Measurements from ENCODE around the gene IRF4. TPM values are rescaled to one million over a fixed set of nuclear protein-coding genes. Genes with fewer than 3 reads are reported as not detected.

The IRF4 gene
- total RNA-seq, 1 experiment from 2014 or later = not detected

- intact Hi-C loops (cut with micrococcal nuclease; ENCODE audit: unreplicated experiment) = no loop called here
- no peak overlapping the region for H3K27ac Mint-ChIP-seq (ENCODE audit: unreplicated experiment)
- peaks cover 6% of the 10 kb centered on the region for H3K27me3 Mint-ChIP-seq (ENCODE audit: unreplicated experiment)
- peaks cover 5% of the 10 kb centered on the region for H3K36me3 Mint-ChIP-seq (ENCODE audit: insufficient read depth, unreplicated experiment)
- BruUV-seq (replicated peaks) = no TSS peak
- no peaks in the 10 kb centered on the region for H3K4me1 Mint-ChIP-seq (ENCODE audit: low read depth, unreplicated experiment)
- CTCF ChIA-PET = no interaction called here
- H3K9me3 Mint-ChIP-seq (ENCODE audit: low read depth, unreplicated experiment) = peaks cover 12% of the 10 kb centered on the region
- no peak overlapping the region for H3K4me3 Mint-ChIP-seq (ENCODE audit: low read depth, unreplicated experiment)
- no peak for DNase-seq
- no peak for TF ChIP-seq CTCF (IDR thresholded peaks at IDR 0.05; ENCODE audit: unreplicated experiment)
These were observed 30.0 kb upstream of the IRF4 start for GRCh38 chr6:361411-362132.

- Mint-ChIP-seq H3K9me3 (ENCODE audit: low read depth, unreplicated experiment) (peaks cover 12% of the 10 kb centered on the region), H3K4me1 (ENCODE audit: low read depth, unreplicated experiment) (no peaks in the 10 kb centered on the region), H3K36me3 (ENCODE audit: insufficient read depth, unreplicated experiment) (peaks cover 5% of the 10 kb centered on the region), H3K4me3 (ENCODE audit: low read depth, unreplicated experiment) (no peak overlapping the region), H3K27ac (ENCODE audit: unreplicated experiment) (no peak overlapping the region), H3K27me3 (ENCODE audit: unreplicated experiment) (peaks cover 14% of the 10 kb centered on the region)
- CTCF ChIA-PET = no interaction called here
- no peak for DNase-seq
- BruUV-seq (replicated peaks) = no TSS peak
- intact Hi-C loops (cut with micrococcal nuclease; ENCODE audit: unreplicated experiment) = no loop called here
- TF ChIP-seq CTCF (IDR thresholded peaks at IDR 0.05; ENCODE audit: unreplicated experiment) = no peak
These were observed 29.2 kb upstream of the IRF4 start for GRCh38 chr6:362231-362923.

- Mint-ChIP-seq H3K27me3 (ENCODE audit: unreplicated experiment) (peaks cover 19% of the 10 kb centered on the region), H3K4me1 (ENCODE audit: low read depth, unreplicated experiment) (no peaks in the 10 kb centered on the region), H3K4me3 (ENCODE audit: low read depth, unreplicated experiment) (no peak overlapping the region), H3K36me3 (ENCODE audit: insufficient read depth, unreplicated experiment) (peaks cover 5% of the 10 kb centered on the region), H3K9me3 (ENCODE audit: low read depth, unreplicated experiment) (peaks cover 12% of the 10 kb centered on the region), H3K27ac (ENCODE audit: unreplicated experiment) (no peak overlapping the region)
- no TSS peak for BruUV-seq (replicated peaks)
- no peak for DNase-seq
- intact Hi-C loops (cut with micrococcal nuclease; ENCODE audit: unreplicated experiment) = no loop called here
- CTCF ChIA-PET = no interaction called here
- no peak for TF ChIP-seq CTCF (IDR thresholded peaks at IDR 0.05; ENCODE audit: unreplicated experiment)
These were observed 28.7 kb upstream of the IRF4 start for GRCh38 chr6:362924-363249.

GRCh38 chr6:363291-363690, 28.3 kb upstream of the IRF4 start:
- intact Hi-C loops (cut with micrococcal nuclease; ENCODE audit: unreplicated experiment) = no loop called here
- no TSS peak for BruUV-seq (replicated peaks)
- CTCF ChIA-PET = no interaction called here

More at GRCh38 chr6:363291-363690, 28.3 kb upstream of the IRF4 start:
- Mint-ChIP-seq H3K36me3 (ENCODE audit: insufficient read depth, unreplicated experiment) (peaks cover 5% of the 10 kb centered on the region), H3K4me1 (ENCODE audit: low read depth, unreplicated experiment) (no peaks in the 10 kb centered on the region), H3K27me3 (ENCODE audit: unreplicated experiment) (peaks cover 22% of the 10 kb centered on the region), H3K9me3 (ENCODE audit: low read depth, unreplicated experiment) (peaks cover 12% of the 10 kb centered on the region), H3K4me3 (ENCODE audit: low read depth, unreplicated experiment) (no peak overlapping the region), H3K27ac (ENCODE audit: unreplicated experiment) (no peak overlapping the region)
- DNase-seq = no peak
- TF ChIP-seq CTCF (IDR thresholded peaks at IDR 0.05; ENCODE audit: unreplicated experiment) = no peak

Measured in Calu3 (cell line).